ENCODE results near the gene CIAO3. TPM values are rescaled to one million over a fixed set of nuclear protein-coding genes. Genes with fewer than 3 reads are reported as not detected.

The CIAO3 gene
- polyA plus RNA-seq, 3 donors, result 8.6 to 41.1 (median 11.8) TPM

- no peak overlapping the region for H3K9ac ChIP-seq (ENCODE audit: insufficient read depth, low read length, poor library complexity, severe bottlenecking)
- Mint-ChIP-seq H3K9me3 (peaks cover 0 to 5% (median 0%) of the 10 kb centered on the region in 7 donors), H3K27ac (no peak overlapping the region), H3K4me3 (peak overlapping the region in 1 of 2 donors; percentile 65), H3K27me3 (ENCODE audit: low read depth in 3 of 3) (peaks cover 48 to 74% (median 69%) of the 10 kb centered on the region in 3 donors), H3K4me1 (no peaks in the 10 kb centered on the region), H3K36me3 (no peaks in the 10 kb centered on the region)
- H2AFZ ChIP-seq (ENCODE audit: insufficient read depth, low read depth, low read length, poor library complexity, severe bottlenecking), result no peak overlapping the region
- WGBS (ENCODE audit: insufficient coverage), result 64% methylated on average over 3 of the region's 3 CpGs
- H3K9me3 ChIP-seq (replicated peaks in 1 of 2; ENCODE audit: control insufficient read depth in 1 of 2, insufficient read depth in 1 of 2, low read length in 2 of 2), result peaks cover 0 to 4% of the 10 kb centered on the region in 2 donors
- no peak overlapping the region for H3K27ac ChIP-seq (ENCODE audit: low read depth in 1 of 2, low read length in 2 of 2)
- no peaks in the 10 kb centered on the region for H3K4me1 ChIP-seq (ENCODE audit: control insufficient read depth in 1 of 2, insufficient read depth in 2 of 2, low read length in 2 of 2)
- peaks cover 3 to 72% of the 10 kb centered on the region in 2 donors for H3K27me3 ChIP-seq (ENCODE audit: control insufficient read depth in 2 of 2, insufficient read depth in 2 of 2, low read length in 2 of 2)
- TF ChIP-seq, protein P1, sequence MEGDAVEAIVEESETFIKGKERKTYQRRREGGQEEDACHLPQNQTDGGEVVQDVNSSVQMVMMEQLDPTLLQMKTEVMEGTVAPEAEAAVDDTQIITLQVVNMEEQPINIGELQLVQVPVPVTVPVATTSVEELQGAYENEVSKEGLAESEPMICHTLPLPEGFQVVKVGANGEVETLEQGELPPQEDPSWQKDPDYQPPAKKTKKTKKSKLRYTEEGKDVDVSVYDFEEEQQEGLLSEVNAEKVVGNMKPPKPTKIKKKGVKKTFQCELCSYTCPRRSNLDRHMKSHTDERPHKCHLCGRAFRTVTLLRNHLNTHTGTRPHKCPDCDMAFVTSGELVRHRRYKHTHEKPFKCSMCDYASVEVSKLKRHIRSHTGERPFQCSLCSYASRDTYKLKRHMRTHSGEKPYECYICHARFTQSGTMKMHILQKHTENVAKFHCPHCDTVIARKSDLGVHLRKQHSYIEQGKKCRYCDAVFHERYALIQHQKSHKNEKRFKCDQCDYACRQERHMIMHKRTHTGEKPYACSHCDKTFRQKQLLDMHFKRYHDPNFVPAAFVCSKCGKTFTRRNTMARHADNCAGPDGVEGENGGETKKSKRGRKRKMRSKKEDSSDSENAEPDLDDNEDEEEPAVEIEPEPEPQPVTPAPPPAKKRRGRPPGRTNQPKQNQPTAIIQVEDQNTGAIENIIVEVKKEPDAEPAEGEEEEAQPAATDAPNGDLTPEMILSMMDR (IDR thresholded peaks at IDR 0.05), result no peak
- H3K4me3 ChIP-seq (replicated peaks in 1 of 3; ENCODE audit: low read depth in 2 of 3, low read length in 3 of 3), result no peak overlapping the region
- DNase-seq, result no peak
- H4K20me1 ChIP-seq (ENCODE audit: insufficient read depth, low read length), result no peaks in the 10 kb centered on the region
- intact Hi-C loops (cut with micrococcal nuclease), result no loop called here
- H3K36me3 ChIP-seq (replicated peaks in 1 of 2; ENCODE audit: control insufficient read depth in 1 of 2, insufficient read depth in 2 of 2, low read length in 2 of 2), result no peaks in the 10 kb centered on the region
- H3K4me2 ChIP-seq (replicated peaks; ENCODE audit: extremely low read depth, low read length, poor library complexity, severe bottlenecking), result no peak overlapping the region
- no peaks in the 10 kb centered on the region for H3K79me2 ChIP-seq (ENCODE audit: insufficient read depth, low read length)
Observed at GRCh38 chr16:708019-708418, 32.8 kb downstream of the CIAO3 start.

DNA sequence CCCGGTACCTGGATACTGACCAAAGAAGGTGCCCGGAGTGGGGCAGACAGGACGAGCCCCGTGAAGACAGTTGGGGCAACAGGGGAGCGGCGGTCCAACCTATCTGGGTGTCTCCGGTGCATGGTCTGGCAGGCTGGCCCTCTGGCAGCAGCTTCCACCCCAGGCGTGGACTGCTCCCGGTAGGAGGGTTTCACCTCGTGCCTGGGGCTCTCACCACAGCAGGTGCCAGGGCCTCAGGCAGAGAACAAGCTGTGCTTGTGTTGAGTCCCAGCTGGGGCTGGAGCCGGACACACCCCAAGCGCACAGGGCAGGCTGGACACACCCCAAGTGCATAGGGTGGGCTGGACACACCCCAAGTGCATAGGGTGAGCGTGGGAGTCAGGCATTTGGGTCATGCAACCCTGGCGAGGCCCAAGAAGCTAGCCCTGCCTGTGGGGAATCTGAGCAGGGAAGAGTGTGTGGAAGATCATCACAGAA is 33.7 kb downstream of the CIAO3 start:
- no peaks in the 10 kb centered on the region for H4K20me1 ChIP-seq (ENCODE audit: insufficient read depth, low read length)
- no peaks in the 10 kb centered on the region for H3K4me1 Mint-ChIP-seq
- no peak overlapping the region for H3K4me2 ChIP-seq (replicated peaks; ENCODE audit: extremely low read depth, low read length, poor library complexity, severe bottlenecking)
- no peak for DNase-seq
- no peaks in the 10 kb centered on the region for H3K4me1 ChIP-seq (ENCODE audit: control insufficient read depth in 1 of 2, insufficient read depth in 2 of 2, low read length in 2 of 2)
- TF ChIP-seq, protein P1 (IDR thresholded peaks at IDR 0.05), result no peak
- intact Hi-C loops (cut with micrococcal nuclease), result no loop called here
- no peaks in the 10 kb centered on the region for H3K36me3 ChIP-seq (replicated peaks in 1 of 2; ENCODE audit: control insufficient read depth in 1 of 2, insufficient read depth in 2 of 2, low read length in 2 of 2)
- no peak overlapping the region for H3K9ac ChIP-seq (ENCODE audit: insufficient read depth, low read length, poor library complexity, severe bottlenecking)
- H3K79me2 ChIP-seq (ENCODE audit: insufficient read depth, low read length), result no peaks in the 10 kb centered on the region
- H3K27me3 ChIP-seq (ENCODE audit: control insufficient read depth in 2 of 2, insufficient read depth in 2 of 2, low read length in 2 of 2), result peaks cover 3 to 73% of the 10 kb centered on the region in 2 donors
- H3K9me3 Mint-ChIP-seq, result peaks cover 0 to 5% (median 0%) of the 10 kb centered on the region in 7 donors
- no peak overlapping the region for H2AFZ ChIP-seq (ENCODE audit: insufficient read depth, low read depth, low read length, poor library complexity, severe bottlenecking)
- H3K27ac Mint-ChIP-seq, result peak overlapping the region in 3 of 7 donors; percentile 18 to 45 (median 31)
- H3K36me3 Mint-ChIP-seq, result no peaks in the 10 kb centered on the region
- no peak overlapping the region for H3K27ac ChIP-seq (ENCODE audit: low read depth in 1 of 2, low read length in 2 of 2)
- 52% methylated on average over 13 of the region's 14 CpGs for WGBS (ENCODE audit: insufficient coverage)
- H3K4me3 ChIP-seq (replicated peaks in 1 of 3; ENCODE audit: low read depth in 2 of 3, low read length in 3 of 3), result no peak overlapping the region
- peak overlapping the region in 1 of 2 donors; percentile 60 for H3K4me3 Mint-ChIP-seq
- peaks cover 0 to 4% of the 10 kb centered on the region in 2 donors for H3K9me3 ChIP-seq (replicated peaks in 1 of 2; ENCODE audit: control insufficient read depth in 1 of 2, insufficient read depth in 1 of 2, low read length in 2 of 2)
- peaks cover 58 to 76% (median 72%) of the 10 kb centered on the region in 3 donors for H3K27me3 Mint-ChIP-seq (ENCODE audit: low read depth in 3 of 3)

Measured in CD14-positive monocyte (primary cell).